Activated B cell treated with CpG ODN at 0.5 μM for 24 hours (primary cell): ENCODE results near the gene SFT2D3. TPM values are rescaled to one million over a fixed set of nuclear protein-coding genes. Genes with fewer than 3 reads are reported as not detected.
A peak's percentile ranks its signal among the peaks of the same experiment; 100 is the strongest.

ENCODE experiments used
- ATAC-seq: fragments of 200-7000 bp; cut with Tn5 transposase; one replicate; pipeline ENCODE4 v1.10.0; 2021; ENCODE audit warnings: low read depth, mild to moderate bottlenecking, moderate library complexity
- CTCF ChIA-PET: fragments of 350-600 bp; sonication (Branson Sonifier 250); formaldehyde crosslinking; loops from one replicate; lab custom pipeline; 2021; ENCODE audit warnings: antibody characterized with exemption; lab: Charles Lee
- POLR2A ChIA-PET: fragments of 350-600 bp; sonication (Branson Sonifier 250); formaldehyde crosslinking; loops from one replicate; lab custom pipeline; 2021; ENCODE audit warnings: antibody characterized with exemption; lab: Charles Lee
- DNase-seq: peaks from one replicate; pipeline ENCODE4 v3.0.0; 2022
- H3K27ac Mint-ChIP-seq: one replicate; pipeline ENCODE4 v1.8.0; 2020; ENCODE audit warnings: mixed read lengths
- H3K27me3 Mint-ChIP-seq: one replicate; pipeline ENCODE4 v1.8.0; 2021; ENCODE audit warnings: mixed read lengths
- H3K36me3 Mint-ChIP-seq: one replicate; pipeline ENCODE4 v1.8.0; 2021; ENCODE audit warnings: low read depth, mixed read lengths
- H3K4me1 Mint-ChIP-seq: one replicate; pipeline ENCODE4 v1.8.0; 2021; ENCODE audit warnings: mixed read lengths
- H3K4me3 Mint-ChIP-seq: one replicate; pipeline ENCODE4 v1.8.0; 2020; ENCODE audit warnings: mild to moderate bottlenecking, mixed read lengths
- H3K9me3 Mint-ChIP-seq: one replicate; pipeline ENCODE4 v1.8.0; 2020; ENCODE audit warnings: mixed read lengths
- CTCF ChIP-seq: fragments of 200-600 bp; IDR thresholded peaks from one replicate; pipeline ENCODE4 v1.8.0; 2022; ENCODE audit warnings: antibody characterized with exemption, mild to moderate bottlenecking
- intact Hi-C: fragments of 100-400 bp; cut with micrococcal nuclease; formaldehyde crosslinking; loops from one replicate; pipeline ENCODE4 v1.15.1; 2024
- total RNA-seq: library from RNA; stranded (reverse); gene quantifications from 2 replicates; pipeline ENCODE4 v1.2.3, GENCODE V29; 2022

The SFT2D3 gene
- total RNA-seq, 1 donor from 2014 or later: 10.1 TPM

DNA sequence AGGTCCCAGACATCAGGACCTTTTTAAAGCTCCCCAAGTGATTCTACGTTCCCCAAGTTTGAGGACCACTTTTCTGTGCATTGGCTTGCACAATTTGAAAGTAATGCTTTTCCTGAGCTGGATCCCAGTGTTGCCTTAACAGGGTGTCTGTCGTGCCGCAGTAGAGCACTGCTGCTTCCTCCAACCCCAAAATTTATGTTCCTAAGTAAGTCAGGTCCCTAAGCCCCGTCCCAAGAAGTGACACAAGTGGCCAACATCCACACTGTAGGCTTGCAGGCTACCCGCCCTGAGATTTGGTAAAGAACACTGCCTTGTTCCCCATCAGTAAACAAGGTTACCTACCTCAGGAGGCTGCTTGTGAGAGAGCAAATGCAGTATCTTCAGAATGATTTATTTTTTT lies 2.0 kb downstream of the SFT2D3 start:
- POLR2A ChIA-PET: no interaction called here
- CTCF ChIA-PET: interaction anchor here (2.0 kb wide), 1 partner anchor 112 kb away, joined by 14 read pairs; no protein-coding TSS in a partner anchor
- H3K36me3 Mint-ChIP-seq: peaks cover 55% of the 10 kb centered on the region
- DNase-seq (no peak), ATAC-seq (no peak)
- no peak for TF ChIP-seq CTCF
- H3K27me3 Mint-ChIP-seq: no peaks in the 10 kb centered on the region
- H3K4me3 Mint-ChIP-seq: no peak overlapping the region
- H3K4me1 Mint-ChIP-seq: peaks cover 40% of the 10 kb centered on the region
- intact Hi-C loops: loop anchor here (5.0 kb wide), 1 partner anchor 126 kb away; no protein-coding TSS in a partner anchor
- H3K9me3 Mint-ChIP-seq: no peaks in the 10 kb centered on the region
- peak overlapping the region; percentile 7 for H3K27ac Mint-ChIP-seq

DNA sequence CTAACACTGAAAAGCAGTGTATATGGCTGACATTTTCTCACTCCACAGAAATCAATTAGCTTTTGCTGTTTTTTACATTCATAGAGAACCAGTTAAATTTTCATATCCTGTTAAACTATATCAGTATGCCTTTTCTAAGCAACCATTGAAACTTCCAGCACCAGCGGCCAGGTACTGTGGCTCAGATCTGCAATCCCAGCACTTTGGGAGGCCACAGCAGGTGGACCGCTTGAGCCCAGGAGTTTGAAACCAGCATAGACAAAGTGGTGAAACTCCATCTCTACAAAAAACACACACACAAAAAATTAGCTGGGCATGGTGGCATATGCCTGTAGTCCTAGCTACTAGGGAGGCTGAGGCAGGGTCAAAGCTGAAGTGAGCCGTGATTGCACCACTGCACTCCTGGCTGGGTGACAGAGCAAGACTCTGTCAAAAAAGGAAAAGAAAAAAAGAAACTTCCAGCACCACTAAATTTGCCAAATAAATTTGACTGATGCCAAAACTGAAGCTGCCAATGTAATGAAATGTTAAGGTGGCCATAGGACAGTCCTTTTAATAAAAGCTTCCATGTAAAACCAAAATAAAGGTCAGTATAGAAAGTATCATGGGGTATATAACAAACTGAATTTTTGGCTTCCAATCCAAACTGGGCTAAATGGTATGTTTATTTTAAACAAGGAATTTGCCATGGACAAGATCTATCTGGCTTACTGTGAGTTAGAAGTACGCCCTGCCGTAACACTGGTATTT lies 3.5 kb downstream of the SFT2D3 start:
- intact Hi-C loops: loop anchor here (5.0 kb wide), 1 partner anchor 128 kb away; no protein-coding TSS in a partner anchor

GRCh38 chr2:127705391-127706065 lies 4.2 kb downstream of the SFT2D3 start:
- H3K27me3 Mint-ChIP-seq: no peaks in the 10 kb centered on the region
- intact Hi-C loops: no loop called here

More for the DNA sequence above, 3.5 kb downstream of the SFT2D3 start:
- H3K4me1 Mint-ChIP-seq: peaks cover 40% of the 10 kb centered on the region
- ATAC-seq: no peak
- ChIA-PET POLR2A (interaction anchor here (0.5 to 1.4 kb wide), 5 partner anchors 9 to 313 kb away, joined by 3 to 8 read pairs (median 3); no protein-coding TSS in a partner anchor), CTCF (interaction anchor here (1.1 kb wide), 1 partner anchor 8 kb away, joined by 3 read pairs; no protein-coding TSS in a partner anchor)
- no peaks in the 10 kb centered on the region for H3K9me3 Mint-ChIP-seq
- H3K36me3 Mint-ChIP-seq: peaks cover 62% of the 10 kb centered on the region
- H3K27me3 Mint-ChIP-seq: no peaks in the 10 kb centered on the region
- H3K4me3 Mint-ChIP-seq: no peak overlapping the region
- no peak for TF ChIP-seq CTCF
- no peak for DNase-seq
- no peak overlapping the region for H3K27ac Mint-ChIP-seq

GRCh38 chr2:127706215-127706990 lies 5.1 kb downstream of the SFT2D3 start:
- no peak for ATAC-seq
- POLR2A ChIA-PET: interaction anchor here (0.5 kb wide), 1 partner anchor 8 kb away, joined by 6 read pairs; no protein-coding TSS in a partner anchor
- TF ChIP-seq CTCF: no peak
- Mint-ChIP-seq H3K27ac (peak overlapping the region; percentile 35), H3K4me1 (peaks cover 31% of the 10 kb centered on the region), H3K9me3 (no peaks in the 10 kb centered on the region), H3K27me3 (no peaks in the 10 kb centered on the region), H3K36me3 (peaks cover 70% of the 10 kb centered on the region), H3K4me3 (no peak overlapping the region)
- CTCF ChIA-PET: interaction anchor here (0.5 to 0.8 kb wide), 2 partner anchors 19 to 115 kb away, joined by 3 read pairs; no protein-coding TSS in a partner anchor
- no peak for DNase-seq
- intact Hi-C loops: no loop called here

More at GRCh38 chr2:127705391-127706065, 4.2 kb downstream of the SFT2D3 start:
- CTCF ChIA-PET: no interaction called here
- DNase-seq (no peak), ATAC-seq (no peak)
- H3K4me1 Mint-ChIP-seq: peaks cover 35% of the 10 kb centered on the region
- POLR2A ChIA-PET: interaction anchor here (0.5 to 1.4 kb wide), 3 partner anchors 10 to 90 kb away, joined by 3 to 8 read pairs (median 3); no protein-coding TSS in a partner anchor
- peaks cover 65% of the 10 kb centered on the region for H3K36me3 Mint-ChIP-seq
- TF ChIP-seq CTCF: no peak
- H3K9me3 Mint-ChIP-seq: no peaks in the 10 kb centered on the region
- no peak overlapping the region for H3K27ac Mint-ChIP-seq
- H3K4me3 Mint-ChIP-seq: no peak overlapping the region
